Mesendoderm (in vitro differentiated cells): ENCODE results near the gene XYLT2.

ENCODE experiments used
- DNase-seq: peaks from one replicate; pipeline ENCODE4 v3.0.0; 2013
- H2AK5ac ChIP-seq: 2 replicates; pipeline ENCODE4 v1.6.1; 2013; ENCODE audit warnings: low read length, inconsistent platforms
- H2BK120ac ChIP-seq: 2 replicates; pipeline ENCODE4 v1.6.1; 2013; ENCODE audit warnings: low read depth, mild to moderate bottlenecking, low read length, moderate library complexity, mixed read lengths
- H2BK15ac ChIP-seq: replicated peaks from 2 replicates; pipeline ENCODE4 v1.6.1; 2013; ENCODE audit warnings: low read depth, mild to moderate bottlenecking, moderate library complexity
- H2BK5ac ChIP-seq: 2 replicates; pipeline ENCODE4 v1.6.1; 2013; ENCODE audit warnings: low read length, inconsistent platforms
- H3K18ac ChIP-seq: 2 replicates; pipeline ENCODE4 v1.6.1; 2013; ENCODE audit warnings: mild to moderate bottlenecking, low read length, mixed read lengths
- H3K23ac ChIP-seq: one replicate; pipeline ENCODE4 v1.6.1; 2013; ENCODE audit warnings: low read length
- H3K27ac ChIP-seq: 2 replicates; pipeline ENCODE4 v1.5.1; 2013; ENCODE audit warnings: low read depth, mild to moderate bottlenecking, inconsistent platforms, low read length, moderate library complexity
- H3K27me3 ChIP-seq: 2 replicates; pipeline ENCODE4 v1.6.1; 2013; ENCODE audit warnings: low read length, control low read depth, mild to moderate bottlenecking, inconsistent platforms; ENCODE audit not compliant: insufficient read depth, poor library complexity
- H3K36me3 ChIP-seq: 2 replicates; pipeline ENCODE4 v1.6.1; 2013; ENCODE audit warnings: low read length, inconsistent platforms; ENCODE audit not compliant: control insufficient read depth, insufficient read depth
- H3K4ac ChIP-seq: one replicate; pipeline ENCODE4 v1.6.1; 2013; ENCODE audit warnings: low read depth, mild to moderate bottlenecking, low read length, moderate library complexity
- H3K4me1 ChIP-seq: 2 replicates; pipeline ENCODE4 v1.6.1; 2013; ENCODE audit warnings: low read depth, low read length, inconsistent platforms; ENCODE audit not compliant: control insufficient read depth
- H3K4me2 ChIP-seq: 2 replicates; pipeline ENCODE4 v1.6.1; 2013; ENCODE audit warnings: low read length
- H3K4me3 ChIP-seq: 2 replicates; pipeline ENCODE4 v1.5.1; 2013; ENCODE audit warnings: mild to moderate bottlenecking, low read length
- H3K56ac ChIP-seq: one replicate; pipeline ENCODE4 v1.6.1; 2013; ENCODE audit warnings: low read length
- H3K79me1 ChIP-seq: 2 replicates; pipeline ENCODE4 v1.6.1; 2013; ENCODE audit warnings: low read length, inconsistent platforms
- H3K79me2 ChIP-seq: 2 replicates; pipeline ENCODE4 v1.6.1; 2013; ENCODE audit warnings: mild to moderate bottlenecking, low read length; ENCODE audit not compliant: control insufficient read depth, insufficient read depth
- H3K9ac ChIP-seq: 2 replicates; pipeline ENCODE4 v1.6.1; 2013; ENCODE audit warnings: low read length, inconsistent platforms
- H4K5ac ChIP-seq: one replicate; pipeline ENCODE4 v1.6.1; 2013; ENCODE audit warnings: low read length
- H4K8ac ChIP-seq: one replicate; pipeline ENCODE4 v1.6.1; 2013; ENCODE audit warnings: low read depth, mild to moderate bottlenecking, control low read depth, low read length, moderate library complexity
- WGBS: extraction: QIAGEN DNeasy Blood & Tissue Kit; methylation state at CpG from one replicate; pipeline ENCODE4 v1.1.7; 2013; ENCODE audit warnings: low lambda C conversion rate, missing lambda C conversion rate; ENCODE audit not compliant: insufficient coverage; ENCODE audit errors: extremely low coverage; 5-methylcytosine and 5-hydroxymethylcytosine counted together

The XYLT2 gene

GRCh38 chr17:50337956-50338355 lies 8.0 kb upstream of the XYLT2 start:
- H3K27me3 ChIP-seq: no peaks in the 10 kb centered on the region
- no CpG with 5 or more reads among the region's 2 CpGs for WGBS
- no peak overlapping the region for H3K23ac ChIP-seq
- no peak overlapping the region for H3K18ac ChIP-seq
- H3K4me2 ChIP-seq: no peak overlapping the region
- H3K79me1 ChIP-seq: no peaks in the 10 kb centered on the region
- H2BK120ac ChIP-seq: no peak overlapping the region
- H2AK5ac ChIP-seq: no peak overlapping the region
- no peak overlapping the region for H3K56ac ChIP-seq
- no peak overlapping the region for H2BK5ac ChIP-seq
- no peak overlapping the region for H4K8ac ChIP-seq
- no peak for DNase-seq
- H4K5ac ChIP-seq: no peak overlapping the region
- no peak overlapping the region for H3K4ac ChIP-seq
- H2BK15ac ChIP-seq: no peak overlapping the region
- H3K4me1 ChIP-seq: no peaks in the 10 kb centered on the region
- H3K79me2 ChIP-seq: no peaks in the 10 kb centered on the region
- H3K36me3 ChIP-seq: no peaks in the 10 kb centered on the region
- H3K9ac ChIP-seq: no peak overlapping the region
- no peak overlapping the region for H3K4me3 ChIP-seq
- no peak overlapping the region for H3K27ac ChIP-seq

- Histone ChIP-seq H3K9ac (no peak overlapping the region), H3K18ac (no peak overlapping the region), H3K27me3 (no peaks in the 10 kb centered on the region), H3K79me1 (no peaks in the 10 kb centered on the region), H3K23ac (no peak overlapping the region), H3K4me2 (no peak overlapping the region), H3K4me3 (no peak overlapping the region), H3K4ac (no peak overlapping the region), H3K79me2 (no peaks in the 10 kb centered on the region), H2BK120ac (no peak overlapping the region), H2BK15ac (no peak overlapping the region), H2AK5ac (no peak overlapping the region), H3K27ac (no peak overlapping the region), H4K8ac (no peak overlapping the region), H3K56ac (no peak overlapping the region), H4K5ac (no peak overlapping the region), H2BK5ac (no peak overlapping the region), H3K36me3 (no peaks in the 10 kb centered on the region), H3K4me1 (no peaks in the 10 kb centered on the region)
- DNase-seq: no peak
Measured at GRCh38 chr17:50338645-50339044, 7.3 kb upstream of the XYLT2 start.

- no peak overlapping the region for H3K4me2 ChIP-seq
- H3K18ac ChIP-seq: no peak overlapping the region
- H3K36me3 ChIP-seq: no peaks in the 10 kb centered on the region
Measured at GRCh38 chr17:50339381-50339780, 6.5 kb upstream of the XYLT2 start.

GRCh38 chr17:50344731-50345365 lies 1.1 kb upstream of the XYLT2 start:
- H3K4me1 ChIP-seq: peaks cover 10% of the 10 kb centered on the region
- no peak overlapping the region for H4K5ac ChIP-seq
- no peak overlapping the region for H3K23ac ChIP-seq
- no peak overlapping the region for H3K56ac ChIP-seq
- H3K4me2 ChIP-seq: no peak overlapping the region
- H2BK15ac ChIP-seq: no peak overlapping the region
- H2BK120ac ChIP-seq: no peak overlapping the region
- no peak overlapping the region for H2BK5ac ChIP-seq
- peaks cover 6% of the 10 kb centered on the region for H3K79me1 ChIP-seq
- no peak overlapping the region for H2AK5ac ChIP-seq
- no peak overlapping the region for H3K27ac ChIP-seq
- H3K27me3 ChIP-seq: no peaks in the 10 kb centered on the region
- H3K36me3 ChIP-seq: no peaks in the 10 kb centered on the region
- no CpG with 5 or more reads among the region's 13 CpGs for WGBS
- no peak overlapping the region for H3K4me3 ChIP-seq
- no peak for DNase-seq
- H3K79me2 ChIP-seq: no peaks in the 10 kb centered on the region
- no peak overlapping the region for H3K4ac ChIP-seq
- H3K18ac ChIP-seq: no peak overlapping the region
- H3K9ac ChIP-seq: no peak overlapping the region
- no peak overlapping the region for H4K8ac ChIP-seq

More at GRCh38 chr17:50339381-50339780, 6.5 kb upstream of the XYLT2 start:
- no peak overlapping the region for H3K56ac ChIP-seq
- H3K79me1 ChIP-seq: no peaks in the 10 kb centered on the region
- no peak overlapping the region for H2BK5ac ChIP-seq
- H2BK120ac ChIP-seq: no peak overlapping the region
- H3K79me2 ChIP-seq: no peaks in the 10 kb centered on the region
- H4K8ac ChIP-seq: no peak overlapping the region
- H3K4ac ChIP-seq: no peak overlapping the region
- H3K4me1 ChIP-seq: no peaks in the 10 kb centered on the region
- no peak overlapping the region for H3K4me3 ChIP-seq
- no peak overlapping the region for H2AK5ac ChIP-seq
- no peak overlapping the region for H3K23ac ChIP-seq
- H3K27ac ChIP-seq: no peak overlapping the region
- H4K5ac ChIP-seq: no peak overlapping the region
- H3K27me3 ChIP-seq: no peaks in the 10 kb centered on the region
- no peak overlapping the region for H2BK15ac ChIP-seq
- no peak overlapping the region for H3K9ac ChIP-seq
- DNase-seq: no peak

- H3K27me3 ChIP-seq: no peaks in the 10 kb centered on the region
- peak overlapping the region; percentile 70 for H3K18ac ChIP-seq
- WGBS: no CpG with 5 or more reads among the region's 57 CpGs
- H4K8ac ChIP-seq: peak overlapping the region; percentile 58
- no peaks in the 10 kb centered on the region for H3K36me3 ChIP-seq
- no peak overlapping the region for H2BK15ac ChIP-seq
- no peak overlapping the region for H2BK5ac ChIP-seq
- no peak overlapping the region for H3K23ac ChIP-seq
- DNase-seq: peak; percentile 55
- peak overlapping the region; percentile 52 for H3K4me2 ChIP-seq
- H3K4ac ChIP-seq: peak overlapping the region; percentile 73
- H4K5ac ChIP-seq: no peak overlapping the region
- peaks cover 10% of the 10 kb centered on the region for H3K4me1 ChIP-seq
- peak overlapping the region; percentile 87 for H3K9ac ChIP-seq
- peak overlapping the region; percentile 72 for H3K27ac ChIP-seq
- no peaks in the 10 kb centered on the region for H3K79me2 ChIP-seq
- H3K4me3 ChIP-seq: peak overlapping the region; percentile 23
- peak overlapping the region; percentile 39 for H2BK120ac ChIP-seq
- H3K79me1 ChIP-seq: peaks cover 6% of the 10 kb centered on the region
- no peak overlapping the region for H2AK5ac ChIP-seq
- H3K56ac ChIP-seq: peak overlapping the region; percentile 98
Measured at GRCh38 chr17:50346313-50347116, 589 bp downstream of the XYLT2 start.
